ENCODE measurements around the gene CCDC14. TPM values are rescaled to one million over a fixed set of nuclear protein-coding genes. Genes with fewer than 3 reads are reported as not detected.

The CCDC14 gene
- total and polyA plus RNA-seq, 7 donors, result 3.6 to 43.8 (median 23.9) TPM

GRCh38 chr3:123952844-123953520 is 8.0 kb downstream of the CCDC14 start:
- no peak overlapping the region for H3K4me3 ChIP-seq
- H3K36me3 ChIP-seq, result peaks cover 0 to 58% (median 14%) of the 10 kb centered on the region in 4 donors
- 79 to 94% methylated on average over 4 of the region's 4 CpGs for WGBS, 2 donors
- H3K27ac ChIP-seq, result no peak overlapping the region
- no peaks in the 10 kb centered on the region for H3K9me3 ChIP-seq
- no peaks in the 10 kb centered on the region for H3K4me1 ChIP-seq
- intact Hi-C loops (cut with DNase I), result no loop called here
- no peak for DNase-seq
- TF ChIP-seq EP300 (IDR thresholded peaks at IDR 0.05) (no peak), POLR2AphosphoS5 (IDR thresholded peaks at IDR 0.05) (no peak), POLR2A (IDR thresholded peaks at IDR 0.05) (no peak), CTCF (IDR thresholded peaks at IDR 0.05) (no peak)
- H3K27me3 ChIP-seq, result no peaks in the 10 kb centered on the region

DNA sequence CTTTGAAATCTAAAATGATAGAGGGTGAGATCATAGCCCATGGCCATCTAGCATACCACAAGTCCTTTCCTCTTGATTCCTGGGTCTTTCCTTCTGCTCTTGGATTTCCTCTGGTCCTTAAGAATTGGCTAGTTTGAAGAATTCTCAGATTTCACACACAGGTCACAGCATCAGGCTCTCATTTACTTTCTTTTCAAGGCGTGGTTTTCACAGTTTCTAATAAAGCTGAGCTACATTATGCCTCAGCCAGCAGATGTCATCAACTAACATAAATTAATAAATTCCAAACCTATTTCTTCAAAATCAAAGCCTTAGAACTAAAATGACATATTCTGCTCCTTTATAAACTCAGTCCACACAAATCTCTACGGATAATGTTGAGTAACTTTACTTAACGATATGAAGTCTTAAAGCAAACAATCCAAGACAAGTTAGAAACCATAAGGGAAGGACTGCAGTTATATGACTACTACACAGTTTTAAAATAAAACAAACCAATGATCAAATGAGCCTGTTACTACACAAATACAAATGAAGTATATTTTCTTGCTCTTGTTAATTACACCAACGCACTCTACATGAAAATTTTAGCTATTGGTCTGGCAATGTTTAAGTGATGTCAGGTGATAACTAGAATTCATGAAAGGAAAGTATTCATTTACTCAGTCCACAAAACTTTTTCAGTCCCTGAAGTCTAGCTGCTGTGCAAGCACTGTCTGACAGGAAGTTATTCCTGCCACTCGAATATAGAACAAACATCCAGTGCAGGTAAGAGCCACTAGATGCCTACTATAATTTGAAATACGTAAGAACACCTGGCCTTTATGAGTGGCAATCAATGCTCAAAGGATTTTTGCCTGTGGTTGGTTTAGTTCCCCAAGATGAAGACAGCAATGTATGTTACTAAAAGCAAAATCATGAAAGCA is 9.2 kb downstream of the CCDC14 start:
- no peaks in the 10 kb centered on the region for H3K27me3 ChIP-seq
- H3K27ac ChIP-seq, result no peak overlapping the region
- H3K4me3 ChIP-seq, result no peak overlapping the region
- no peaks in the 10 kb centered on the region for H3K4me1 ChIP-seq
- TF ChIP-seq POLR2AphosphoS5 (IDR thresholded peaks at IDR 0.05) (no peak), POLR2A (IDR thresholded peaks at IDR 0.05) (no peak), EP300 (IDR thresholded peaks at IDR 0.05) (no peak), CTCF (IDR thresholded peaks at IDR 0.05) (no peak)
- peaks cover 0 to 69% (median 19%) of the 10 kb centered on the region in 4 donors for H3K36me3 ChIP-seq
- H3K9me3 ChIP-seq, result no peaks in the 10 kb centered on the region
- WGBS, 2 donors, result 18 to 68% methylated on average over 6 of the region's 6 CpGs
- DNase-seq, result no peak
- intact Hi-C loops (cut with DNase I), result no loop called here

GRCh38 chr3:123949641-123950040 is 11.4 kb downstream of the CCDC14 start:
- Histone ChIP-seq H3K27ac (no peak overlapping the region), H3K4me3 (no peak overlapping the region), H3K27me3 (no peaks in the 10 kb centered on the region), H3K9me3 (no peaks in the 10 kb centered on the region), H3K4me1 (no peaks in the 10 kb centered on the region), H3K36me3 (peaks cover 0 to 58% (median 16%) of the 10 kb centered on the region in 4 donors)
- no peak for DNase-seq
- intact Hi-C loops (cut with DNase I), result no loop called here
- 96 to 98% methylated on average over 2 of the region's 2 CpGs for WGBS, 2 donors
- no peak for TF ChIP-seq POLR2AphosphoS5 (IDR thresholded peaks at IDR 0.05)
- no peak for TF ChIP-seq POLR2A (IDR thresholded peaks at IDR 0.05)
- no peak for TF ChIP-seq CTCF (IDR thresholded peaks at IDR 0.05)
- TF ChIP-seq EP300 (IDR thresholded peaks at IDR 0.05), result no peak

- peaks cover 0 to 58% (median 16%) of the 10 kb centered on the region in 4 donors for H3K36me3 ChIP-seq
- 20 to 73% methylated on average over 9 of the region's 9 CpGs for WGBS, 2 donors
- TF ChIP-seq POLR2A (IDR thresholded peaks at IDR 0.05) (no peak), CTCF (IDR thresholded peaks at IDR 0.05) (no peak), POLR2AphosphoS5 (IDR thresholded peaks at IDR 0.05) (no peak), EP300 (IDR thresholded peaks at IDR 0.05) (no peak)
- DNase-seq, result no peak
- no peak overlapping the region for H3K4me3 ChIP-seq
- H3K27me3 ChIP-seq, result no peaks in the 10 kb centered on the region
- H3K27ac ChIP-seq, result no peak overlapping the region
- intact Hi-C loops (cut with DNase I), result no loop called here
- H3K4me1 ChIP-seq, result no peaks in the 10 kb centered on the region
- no peaks in the 10 kb centered on the region for H3K9me3 ChIP-seq
Observed at GRCh38 chr3:123948449-123948848, 12.6 kb downstream of the CCDC14 start.
